DMS153 treated with DMSO at 0.1 percent for 48 hours (cell line): ENCODE data around the gene GAPDHS.
A peak's percentile ranks its signal among the peaks of the same experiment; 100 is the strongest.

ENCODE experiments used
- DNase-seq: peaks from one replicate; lab custom pipeline; 2025; ENCODE audit not compliant: unreplicated experiment; lab: John Stamatoyannopoulos, UW

GAPDHS gene

GRCh38 chr19:35556025-35556590 lies 22.9 kb downstream of the GAPDHS start:
- DNase-seq, result no peak

- DNase-seq, result no peak
These were observed 23.7 kb downstream of the GAPDHS start for GRCh38 chr19:35556846-35557538.

- DNase-seq, result peak; percentile 38
These were observed 24.5 kb downstream of the GAPDHS start for GRCh38 chr19:35557539-35558399.

- no peak for DNase-seq
These were observed 25.4 kb downstream of the GAPDHS start for GRCh38 chr19:35558400-35559280.

GRCh38 chr19:35559281-35559659 lies 26.0 kb downstream of the GAPDHS start:
- DNase-seq, result no peak

GRCh38 chr19:35559781-35560180 lies 26.5 kb downstream of the GAPDHS start:
- DNase-seq, result no peak

GRCh38 chr19:35560271-35560670 lies 27.0 kb downstream of the GAPDHS start:
- no peak for DNase-seq

- DNase-seq, result no peak
These were observed 27.4 kb downstream of the GAPDHS start for GRCh38 chr19:35560677-35561076.

- no peak for DNase-seq
These were observed 28.2 kb downstream of the GAPDHS start for GRCh38 chr19:35561436-35561835.

- no peak for DNase-seq
These were observed 29.1 kb downstream of the GAPDHS start for GRCh38 chr19:35562336-35562735.

GRCh38 chr19:35562776-35563175 lies 29.5 kb downstream of the GAPDHS start:
- DNase-seq, result no peak

GRCh38 chr19:35563207-35563829 lies 30.1 kb downstream of the GAPDHS start, which contains the start of gene ATP4A:
ATP4A (minus strand) TSS chr19:35563658; CDS start chr19:35563629, 29 bp downstream.
- no peak for DNase-seq

- DNase-seq, result no peak
These were observed 32.0 kb downstream of the GAPDHS start for GRCh38 chr19:35565016-35565856.

GRCh38 chr19:35566738-35567137 lies 33.5 kb downstream of the GAPDHS start:
- no peak for DNase-seq

GRCh38 chr19:35569281-35569781 lies 36.1 kb downstream of the GAPDHS start:
- no peak for DNase-seq

- DNase-seq, result no peak
These were observed 38.2 kb downstream of the GAPDHS start for GRCh38 chr19:35571406-35571965.

GRCh38 chr19:35577918-35578317 lies 44.7 kb downstream of the GAPDHS start:
- DNase-seq, result no peak

- DNase-seq, result no peak
These were observed 45.5 kb downstream of the GAPDHS start for GRCh38 chr19:35578707-35579106.

- no peak for DNase-seq
These were observed 49.5 kb downstream of the GAPDHS start for GRCh38 chr19:35582760-35583159.
